Lung (tissue), 12 donors: ENCODE measurements around the gene PCSK6. TPM values are rescaled to one million over a fixed set of nuclear protein-coding genes. Genes with fewer than 3 reads are reported as not detected.

ENCODE experiments used
- ATAC-seq: fragments of 200-7000 bp; cut with Tn5 transposase; one replicate; pipeline ENCODE4 v1.9.1; 2020; ENCODE audit warnings: moderate number of reproducible peaks; ENCODE audit not compliant: insufficient read depth, low FRiP score
- DNase-seq, 3 donors: peaks; one replicate each; pipeline ENCODE4 v3.0.0-alpha.2; 2013 to 2017
- H3K27ac ChIP-seq, 2 donors: one replicate each; pipeline ENCODE4 v1.5.1; 2013; ENCODE audit warnings: mild to moderate bottlenecking in 2 of 2, moderate library complexity in 2 of 2, control low read depth in 1 of 2, inconsistent platforms in 1 of 2, low read depth in 1 of 2, low read length in 1 of 2
- H3K27me3 ChIP-seq, 3 donors: one replicate each; pipeline ENCODE4 v1.5.1; 2013; ENCODE audit warnings: low read length in 2 of 3; ENCODE audit not compliant: control insufficient read depth in 3 of 3, insufficient read depth in 3 of 3
- H3K36me3 ChIP-seq, 4 donors: one replicate each; pipeline ENCODE4 v1.5.1; 2013; ENCODE audit warnings: low read length in 4 of 4, mild to moderate bottlenecking in 1 of 4, moderate library complexity in 1 of 4; ENCODE audit not compliant: control insufficient read depth in 4 of 4, insufficient read depth in 4 of 4
- H3K4me1 ChIP-seq, 5 donors: one replicate each; pipeline ENCODE4 v1.5.1; 2013; ENCODE audit warnings: low read length in 5 of 5, mild to moderate bottlenecking in 2 of 5, moderate library complexity in 1 of 5; ENCODE audit not compliant: control insufficient read depth in 5 of 5, insufficient read depth in 5 of 5
- H3K4me3 ChIP-seq: one replicate; pipeline ENCODE4 v1.5.1; 2013; ENCODE audit warnings: mild to moderate bottlenecking, control low read depth, moderate library complexity
- H3K9ac ChIP-seq, 2 donors: one replicate each; pipeline ENCODE4 v1.5.1; 2013; ENCODE audit warnings: low read length in 2 of 2, control low read depth in 1 of 2; ENCODE audit not compliant: insufficient read depth in 1 of 2
- H3K9me3 ChIP-seq, 4 donors: one replicate each; pipeline ENCODE4 v1.5.1; 2013; ENCODE audit warnings: low read length in 3 of 4, mild to moderate bottlenecking in 1 of 4, moderate library complexity in 1 of 4; ENCODE audit not compliant: control insufficient read depth in 4 of 4, insufficient read depth in 3 of 4
- CTCF ChIP-seq: IDR thresholded peaks from 2 replicates; pipeline ENCODE4 v1.5.1; 2012; ENCODE audit warnings: mild to moderate bottlenecking; ENCODE audit errors: control extremely low read depth, extremely low read depth
- WGBS, 2 donors: extraction: QIAGEN DNeasy Blood & Tissue Kit; methylation state at CpG; one replicate each; pipeline ENCODE4 v1.1.7; 2013; 5-methylcytosine and 5-hydroxymethylcytosine counted together
- polyA plus RNA-seq, 2 donors: library from polyadenylated mRNA; stranded (reverse); fragments of 200-250 nt; gene quantifications; one replicate each; pipeline ENCODE4 v1.2.1, GENCODE V29; 2013
- total RNA-seq, 2 donors: library from RNA; depleted of rRNA in 1 of 2; stranded (reverse); fragments of >200 nt in 1 of 2; gene quantifications; one replicate each; pipeline ENCODE4 v1.2.1, GENCODE V29; 2014 to 2021
- donor health status: control.
- donor health status: control.
- donor health status: Bipolar disorder and iron deficiency.
- donor health status: healthy.
- donor health status: DM: yes; HTN: yes; CAD: no.

PCSK6 gene
- total and polyA plus RNA-seq, 4 donors = 4.6 to 41.0 (median 8.4) TPM

DNA sequence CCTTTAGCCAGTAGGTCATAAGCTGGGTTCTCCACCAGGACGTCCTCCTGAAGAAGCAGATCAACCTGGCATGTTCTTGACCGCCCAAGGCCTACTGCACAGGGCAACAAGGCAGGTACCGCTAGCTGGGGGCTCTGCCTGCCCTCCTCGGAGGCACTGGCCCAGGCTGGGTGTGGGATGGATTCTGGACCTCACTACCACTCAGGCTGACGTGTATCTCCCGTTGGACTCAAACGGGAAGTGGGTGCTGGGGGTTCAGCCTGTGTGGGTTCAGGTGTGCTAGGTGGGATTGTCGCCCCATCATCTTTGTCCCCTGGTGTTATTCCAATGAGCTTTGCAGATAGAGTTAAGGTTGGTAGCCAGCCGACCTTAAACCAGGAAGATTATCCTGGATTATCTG, 99.4 kb downstream of the PCSK6 start:
- no peak for TF ChIP-seq CTCF
- H3K9me3 ChIP-seq = no peaks in the 10 kb centered on the region
- ATAC-seq (no peak), DNase-seq (no peak)
- peaks cover 0 to 2% (median 0%) of the 10 kb centered on the region in 4 donors for H3K36me3 ChIP-seq
- no peak overlapping the region for H3K4me3 ChIP-seq
- no peaks in the 10 kb centered on the region for H3K4me1 ChIP-seq
- 84 to 92% methylated on average over 9 of the region's 9 CpGs for WGBS, 2 donors
- no peaks in the 10 kb centered on the region for H3K27me3 ChIP-seq
- no peak overlapping the region for H3K9ac ChIP-seq
- no peak overlapping the region for H3K27ac ChIP-seq

DNA sequence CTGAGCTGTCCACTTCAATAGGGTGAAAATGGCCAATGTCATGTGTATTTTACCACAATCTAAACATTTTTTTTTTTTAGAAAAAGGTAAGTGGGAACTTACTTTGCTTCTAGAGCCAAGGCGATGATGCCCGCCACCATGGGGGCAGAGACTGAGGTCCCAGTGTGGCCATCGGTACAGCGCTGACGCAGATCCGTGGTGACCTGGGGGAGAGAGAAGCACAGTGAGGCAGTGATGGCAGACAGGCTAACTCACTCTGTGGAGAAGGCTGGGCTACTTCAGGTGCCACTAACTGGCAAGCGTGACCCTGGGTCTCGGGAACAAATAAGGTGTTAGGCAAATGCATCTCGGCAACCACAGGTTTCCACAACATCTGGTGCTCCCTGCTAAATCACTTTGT, 100.1 kb downstream of the PCSK6 start:
- 97 to 99% methylated on average over 9 of the region's 9 CpGs for WGBS, 2 donors
- Histone ChIP-seq H3K9me3 (no peaks in the 10 kb centered on the region), H3K27me3 (no peaks in the 10 kb centered on the region), H3K9ac (no peak overlapping the region), H3K27ac (no peak overlapping the region), H3K4me1 (no peaks in the 10 kb centered on the region), H3K36me3 (peaks cover 0 to 2% (median 0%) of the 10 kb centered on the region in 4 donors), H3K4me3 (no peak overlapping the region)
- ATAC-seq = no peak
- no peak for TF ChIP-seq CTCF
- no peak for DNase-seq

- Histone ChIP-seq H3K9ac (no peak overlapping the region), H3K36me3 (peaks cover 0 to 2% (median 0%) of the 10 kb centered on the region in 4 donors), H3K27ac (no peak overlapping the region), H3K4me1 (no peaks in the 10 kb centered on the region), H3K4me3 (no peak overlapping the region), H3K9me3 (no peaks in the 10 kb centered on the region), H3K27me3 (no peaks in the 10 kb centered on the region)
- no peak for TF ChIP-seq CTCF
- DNase-seq (no peak), ATAC-seq (no peak)
- WGBS, 2 donors = 80 to 89% methylated on average over 6 of the region's 6 CpGs
Observed at GRCh38 chr15:101388046-101388445, 101.5 kb downstream of the PCSK6 start.

GRCh38 chr15:101387574-101387973, 101.9 kb downstream of the PCSK6 start:
- no peaks in the 10 kb centered on the region for H3K4me1 ChIP-seq
- H3K9me3 ChIP-seq = no peaks in the 10 kb centered on the region
- H3K27me3 ChIP-seq = no peaks in the 10 kb centered on the region
- no peak overlapping the region for H3K9ac ChIP-seq
- ATAC-seq (no peak), DNase-seq (no peak)
- H3K4me3 ChIP-seq = no peak overlapping the region
- H3K36me3 ChIP-seq = peaks cover 0 to 2% (median 0%) of the 10 kb centered on the region in 4 donors
- 81 to 94% methylated on average over 9 of the region's 9 CpGs for WGBS, 2 donors
- no peak overlapping the region for H3K27ac ChIP-seq
- TF ChIP-seq CTCF = no peak
